Measurements from ENCODE around the gene PITPNB. TPM values are rescaled to one million over a fixed set of nuclear protein-coding genes. Genes with fewer than 3 reads are reported as not detected.

PITPNB gene
- total and polyA plus RNA-seq, 2 of the 13 experiments (the other 11 are each of a cell fraction or from before 2014, with no cell fraction given): 17.0 to 30.1 TPM

DNA sequence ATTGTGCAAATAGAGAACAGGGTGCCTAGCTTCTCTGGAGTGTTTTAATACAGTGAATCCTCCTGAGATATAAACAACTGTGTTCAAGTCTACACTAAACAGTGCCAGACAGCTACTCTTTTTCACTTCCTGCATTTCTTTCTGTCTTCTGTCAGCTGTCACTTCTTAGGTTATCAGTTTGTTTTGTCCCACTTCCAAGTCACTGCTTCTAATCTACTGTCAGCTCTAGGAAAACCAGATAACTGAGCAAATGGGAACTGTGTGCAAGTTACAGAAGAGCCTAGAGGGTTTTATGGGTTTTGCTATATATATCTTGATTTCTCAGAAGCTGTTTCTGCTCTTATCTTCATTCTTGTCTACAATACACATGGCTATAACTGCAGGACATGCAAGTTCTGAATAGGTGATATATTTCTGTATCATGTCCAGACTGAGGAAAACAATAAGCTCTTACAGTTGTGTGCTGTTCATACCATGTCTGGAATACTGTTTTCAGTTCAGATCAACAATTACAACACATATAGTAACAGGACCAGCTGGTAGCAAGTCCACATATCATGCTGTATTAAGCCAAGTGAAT is 5.8 kb downstream of the PITPNB start:
- no TSS peak for BruUV-seq (replicated peaks)
- FAIRE-seq (no peak), ATAC-seq (peak; percentile 48), DNase-seq (ENCODE audit: low spot score) (no peak)
- intact Hi-C loops (cut with micrococcal nuclease; ENCODE audit: unreplicated experiment): loop anchor here (10.0 kb wide), 1 partner anchor 62 kb away; no protein-coding TSS in a partner anchor
- peaks cover 50% of the 10 kb centered on the region for H3K4me1 ChIP-seq (ENCODE audit: insufficient read depth, low read length)
- peaks cover 79% of the 10 kb centered on the region for H3K79me2 ChIP-seq (ENCODE audit: insufficient read depth, low read length)
- H3K9ac ChIP-seq (ENCODE audit: insufficient read depth, low read depth, low read length): no peak overlapping the region
- no peak overlapping the region for H3K27ac ChIP-seq (ENCODE audit: extremely low read length, insufficient read depth, low read length)
- in situ Hi-C loops (cut with HindIII; ENCODE audit: extremely low pct_ligation_motif_present, low pct_unique_long_range_greater_than_20kb): no loop called here
- no peak overlapping the region for H3K4me3 ChIP-seq (replicated peaks in 1 of 3; ENCODE audit: insufficient read depth in 1 of 3, low read depth in 2 of 3, low read length in 3 of 3)
- no peaks in the 10 kb centered on the region for H3K9me3 ChIP-seq (ENCODE audit: low read length)
- H3K27me3 ChIP-seq (ENCODE audit: control insufficient read depth in 1 of 2, insufficient read depth in 2 of 2, low read length in 2 of 2): no peaks in the 10 kb centered on the region; a peak in 1 of 5 replicates
- H3K4me2 ChIP-seq (ENCODE audit: low read depth, low read length): no peak overlapping the region
- no peak overlapping the region for H2AFZ ChIP-seq (ENCODE audit: low read length)
- H3K36me3 ChIP-seq (replicated peaks in 1 of 2; ENCODE audit: control insufficient read depth in 1 of 2, insufficient read depth in 2 of 2, low read length in 2 of 2): peaks cover 2 to 34% of the 10 kb centered on the region in 2 experiments; a peak in 4 of 5 replicates
- CTCF ChIA-PET (ENCODE audit: low intra/inter-chr PET ratio, low total read pairs): no interaction called here
- peaks cover 39% of the 10 kb centered on the region for H4K20me1 ChIP-seq (ENCODE audit: insufficient read depth, low read length)
- 0 out of 2 replicates have a peak, but pooled peaks have one; percentile 26 for TF ChIP-seq ONECUT2 (CRISPR knock-in tag; IDR thresholded peaks at IDR 0.05)
- no peak for TF ChIP-seq MATR3 (CRISPR knock-in tag; IDR thresholded peaks at IDR 0.05)
- TF ChIP-seq ZFP36L1 (CRISPR knock-in tag; IDR thresholded peaks at IDR 0.05): no peak
- TF ChIP-seq REXO4 (CRISPR knock-in tag; IDR thresholded peaks at IDR 0.05; ENCODE audit: borderline replicate concordance): no peak
- no peak for TF ChIP-seq SOX13 (IDR thresholded peaks at IDR 0.05)
- TF ChIP-seq SOX13 (CRISPR knock-in tag; conservative IDR thresholded peaks at IDR 0.05 in 1 of 2, IDR thresholded peaks at IDR 0.05 in 1 of 2): 0 out of 4 replicates have a peak, but pooled peaks of 1 of the 2 experiments have one; percentile 10
- no peak for TF ChIP-seq U2AF1 (optimal IDR thresholded peaks at IDR 0.05; ENCODE audit: low read depth, low read length)
- POLR2A ChIA-PET: interaction anchor here (0.8 to 1.0 kb wide), 2 partner anchors 11 to 20 kb away, joined by 3 read pairs; no protein-coding TSS in a partner anchor

DNA sequence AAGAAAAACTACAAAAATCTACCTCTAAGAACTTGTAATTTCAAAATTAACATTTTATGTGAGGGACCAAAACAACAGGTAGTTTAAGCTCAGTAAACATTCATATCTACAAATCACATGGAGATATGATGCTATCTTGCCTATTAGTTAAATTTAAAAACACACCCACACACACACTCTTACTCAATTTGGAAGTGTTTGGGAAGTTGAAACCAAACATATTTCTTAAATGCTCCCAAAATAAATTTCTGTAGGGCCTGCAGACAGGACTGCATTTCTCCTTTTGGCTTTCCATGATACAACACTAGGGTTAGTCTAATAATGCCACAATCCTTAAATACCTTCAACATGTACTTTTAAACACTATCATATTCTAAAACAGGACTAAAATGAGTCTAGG is 7.0 kb downstream of the PITPNB start:
- FAIRE-seq (no peak), DNase-seq (ENCODE audit: low spot score) (no peak), ATAC-seq (no peak)
- peaks cover 68% of the 10 kb centered on the region for H3K79me2 ChIP-seq (ENCODE audit: insufficient read depth, low read length)
- in situ Hi-C loops (cut with HindIII; ENCODE audit: extremely low pct_ligation_motif_present, low pct_unique_long_range_greater_than_20kb) (no loop called here), intact Hi-C loops (cut with micrococcal nuclease; ENCODE audit: unreplicated experiment) (loop anchor here (10.0 kb wide), 1 partner anchor 63 kb away; no protein-coding TSS in a partner anchor)
- no peak overlapping the region for H3K9ac ChIP-seq (ENCODE audit: insufficient read depth, low read depth, low read length)
- H3K27me3 ChIP-seq (ENCODE audit: control insufficient read depth in 1 of 2, insufficient read depth in 2 of 2, low read length in 2 of 2): no peaks in the 10 kb centered on the region
- no peak overlapping the region for H3K27ac ChIP-seq (ENCODE audit: extremely low read length, insufficient read depth, low read length)
- no peak overlapping the region for H3K4me3 ChIP-seq (replicated peaks in 1 of 3; ENCODE audit: insufficient read depth in 1 of 3, low read depth in 2 of 3, low read length in 3 of 3)
- no peak overlapping the region for H3K4me2 ChIP-seq (ENCODE audit: low read depth, low read length)
- CTCF ChIA-PET (ENCODE audit: low intra/inter-chr PET ratio, low total read pairs): no interaction called here
- H3K36me3 ChIP-seq (replicated peaks in 1 of 2; ENCODE audit: control insufficient read depth in 1 of 2, insufficient read depth in 2 of 2, low read length in 2 of 2): peaks cover 4 to 45% of the 10 kb centered on the region in 2 experiments; a peak in 4 of 5 replicates
- H3K4me1 ChIP-seq (ENCODE audit: insufficient read depth, low read length): peaks cover 40% of the 10 kb centered on the region
- POLR2A ChIA-PET: interaction anchor here (2.0 kb wide), 1 partner anchor 8 kb away, joined by 4 read pairs; the partner anchor contains the start of gene PITPNB
- BruUV-seq (replicated peaks): no TSS peak
- H2AFZ ChIP-seq (ENCODE audit: low read length): no peak overlapping the region
- no peak for TF ChIP-seq ZNF552 (CRISPR knock-in tag; IDR thresholded peaks at IDR 0.05; ENCODE audit: borderline replicate concordance)
- H3K9me3 ChIP-seq (ENCODE audit: low read length): no peaks in the 10 kb centered on the region
- H4K20me1 ChIP-seq (ENCODE audit: insufficient read depth, low read length): peaks cover 28% of the 10 kb centered on the region
